H1 (cell line): ENCODE results near the gene ADCY9. TPM values are rescaled to one million over a fixed set of nuclear protein-coding genes. Genes with fewer than 3 reads are reported as not detected.

Source experiments
- CTCF ChIA-PET: fragments of 300-600 bp; sonication (Branson Sonifier 250); formaldehyde crosslinking; loops from one replicate; lab custom pipeline; 2021; ENCODE audit not compliant: partially characterized antibody; lab: Charles Lee
- POLR2A ChIA-PET: fragments of 300-600 bp; sonication (Branson Sonifier 250); formaldehyde crosslinking; loops from one replicate; lab custom pipeline; 2021; ENCODE audit warnings: inconsistent platforms; ENCODE audit not compliant: partially characterized antibody; lab: Charles Lee
- DNase-seq, 2 experiments: peaks; one replicate each; pipeline versions ENCODE4 v3.0.0 to v3.0.0-alpha.2; 2010 to 2022; ENCODE audit warnings: low spot score in 2 of 2, low read depth in 1 of 2, mixed read lengths in 1 of 2
- FAIRE-seq: peaks from 2 replicates; lab custom pipeline; 2011; peaks lifted over from hg19 to GRCh38; lab: Jason Lieb, UNC
- H2AFZ ChIP-seq: 2 replicates; pipeline ENCODE4 v1.8.1; 2012; ENCODE audit warnings: low read length, inconsistent platforms
- H2AK5ac ChIP-seq: 2 replicates; pipeline ENCODE4 v1.6.1; 2013; ENCODE audit warnings: low read depth, low read length
- H2BK120ac ChIP-seq: replicated peaks from 2 replicates; pipeline ENCODE3; 2013; ENCODE audit warnings: low read depth, low read length, inconsistent platforms
- H2BK12ac ChIP-seq: 2 replicates; pipeline ENCODE4 v1.6.1; 2013; ENCODE audit warnings: low read depth, low read length
- H2BK15ac ChIP-seq: 2 replicates; pipeline ENCODE4 v1.6.1; 2013; ENCODE audit warnings: low read length
- H2BK20ac ChIP-seq: 2 replicates; pipeline ENCODE4 v1.6.1; 2013; ENCODE audit warnings: low read length
- H2BK5ac ChIP-seq: 2 replicates; pipeline ENCODE4 v1.6.1; 2013; ENCODE audit warnings: low read depth, low read length
- H3K14ac ChIP-seq: 2 replicates; pipeline ENCODE4 v1.6.1; 2013; ENCODE audit warnings: inconsistent platforms; ENCODE audit not compliant: insufficient read length
- H3K18ac ChIP-seq: 2 replicates; pipeline ENCODE4 v1.6.1; 2013; ENCODE audit warnings: low read length; ENCODE audit errors: extremely low read depth
- H3K23ac ChIP-seq: 2 replicates; pipeline ENCODE4 v1.6.1; 2013; ENCODE audit warnings: inconsistent platforms; ENCODE audit not compliant: insufficient read length
- H3K23me2 ChIP-seq: 2 replicates; pipeline ENCODE4 v1.6.1; 2013; ENCODE audit warnings: low read depth, low read length
- H3K27ac ChIP-seq: 2 replicates; pipeline ENCODE4 v1.6.1; 2011; ENCODE audit warnings: low read depth, low read length, inconsistent platforms
- H3K27me3 ChIP-seq, 4 experiments: replicated peaks in 1 of 4; 1 replicate in 1 of 4; 2 replicates in 3 of 4; pipeline versions ENCODE4 v1.6.1 to v1.8.1; 2011 to 2013; ENCODE audit warnings: low read length in 3 of 4, mild to moderate bottlenecking in 3 of 4, inconsistent platforms in 2 of 4, mixed read lengths in 2 of 4, moderate library complexity in 1 of 4; ENCODE audit not compliant: control insufficient read depth in 3 of 4, insufficient read depth in 3 of 4; ENCODE audit errors: extremely low read depth in 1 of 4
- H3K36me3 ChIP-seq, 4 experiments: 2 replicates each; pipeline versions ENCODE4 v1.6.1 to v1.8.1; 2011 to 2013; ENCODE audit warnings: mild to moderate bottlenecking in 4 of 4, low read length in 3 of 4, moderate library complexity in 2 of 4, control low read depth in 1 of 4, inconsistent platforms in 1 of 4; ENCODE audit not compliant: insufficient read depth in 4 of 4, control insufficient read depth in 2 of 4
- H3K4ac ChIP-seq: replicated peaks from 2 replicates; pipeline ENCODE3; 2013; ENCODE audit warnings: low read length, low read depth, mixed read lengths, inconsistent platforms; ENCODE audit not compliant: insufficient read length
- H3K4me1 ChIP-seq, 4 experiments: replicated peaks in 1 of 4; 1 replicate in 1 of 4; 2 replicates in 3 of 4; pipeline versions ENCODE4 v1.6.1 to v1.8.1; 2011 to 2013; ENCODE audit warnings: low read length in 3 of 4, inconsistent platforms in 2 of 4, mixed read lengths in 1 of 4; ENCODE audit not compliant: insufficient read depth in 4 of 4, control insufficient read depth in 3 of 4
- H3K4me2 ChIP-seq, 2 experiments: 2 replicates each; pipeline versions ENCODE4 v1.6.1 to v1.8.1; 2011 to 2013; ENCODE audit warnings: low read depth in 2 of 2, low read length in 2 of 2, control low read depth in 1 of 2, inconsistent platforms in 1 of 2, mild to moderate bottlenecking in 1 of 2; ENCODE audit not compliant: insufficient read depth in 1 of 2
- H3K4me3 ChIP-seq, 4 experiments: fragments of 200-600, 300-600 bp in 1 of 4; sonication (generic), shearing (Covaris generic), sonication (Bioruptor Twin) in 1 of 4; 2 replicates each; pipeline versions ENCODE4 v1.5.1 to v1.8.1; 2011 to 2016; ENCODE audit warnings: low read length in 4 of 4, low read depth in 3 of 4, control low read depth in 2 of 4, inconsistent platforms in 2 of 4, mild to moderate bottlenecking in 2 of 4, mixed read lengths in 1 of 4, moderate library complexity in 1 of 4; ENCODE audit not compliant: insufficient read depth in 2 of 4; ENCODE audit errors: extremely low read depth in 1 of 4
- H3K56ac ChIP-seq: replicated peaks from 2 replicates; pipeline ENCODE3; 2013; ENCODE audit warnings: low read depth, mild to moderate bottlenecking, mixed read lengths, low read length, inconsistent platforms; ENCODE audit not compliant: insufficient read length
- H3K79me1 ChIP-seq: 2 replicates; pipeline ENCODE4 v1.6.1; 2013; ENCODE audit warnings: low read depth, low read length, control low read depth
- H3K79me2 ChIP-seq, 2 experiments: 2 replicates each; pipeline versions ENCODE4 v1.6.1 to v1.8.1; 2012 to 2013; ENCODE audit warnings: low read length in 2 of 2, mild to moderate bottlenecking in 2 of 2, inconsistent platforms in 1 of 2; ENCODE audit not compliant: insufficient read depth in 2 of 2, control insufficient read depth in 1 of 2
- H3K9ac ChIP-seq, 4 experiments: replicated peaks in 1 of 4; 1 replicate in 1 of 4; 2 replicates in 3 of 4; pipeline versions ENCODE4 v1.6.1 to v1.8.1; 2011 to 2013; ENCODE audit warnings: low read depth in 3 of 4, low read length in 3 of 4, control low read depth in 2 of 4, mild to moderate bottlenecking in 2 of 4, moderate library complexity in 2 of 4, inconsistent platforms in 1 of 4; ENCODE audit errors: extremely low read depth in 1 of 4
- H3K9me3 ChIP-seq, 2 experiments: 2 replicates each; pipeline versions ENCODE4 v1.6.1 to v1.8.1; 2012 to 2013; ENCODE audit warnings: mild to moderate bottlenecking in 2 of 2, moderate library complexity in 2 of 2, control low read depth in 1 of 2, inconsistent platforms in 1 of 2, low read depth in 1 of 2, low read length in 1 of 2, mixed read lengths in 1 of 2; ENCODE audit not compliant: insufficient read depth in 2 of 2
- H4K20me1 ChIP-seq, 2 experiments: replicated peaks in 1 of 2; 2 replicates each; pipeline versions ENCODE3 to v1.8.1; 2011 to 2013; ENCODE audit warnings: inconsistent platforms in 2 of 2, low read length in 2 of 2, mild to moderate bottlenecking in 1 of 2; ENCODE audit not compliant: insufficient read depth in 2 of 2, control insufficient read depth in 1 of 2
- H4K5ac ChIP-seq: 2 replicates; pipeline ENCODE4 v1.6.1; 2013; ENCODE audit warnings: low read length, low read depth, mixed read lengths, inconsistent platforms; ENCODE audit not compliant: insufficient read length
- H4K8ac ChIP-seq: 2 replicates; pipeline ENCODE4 v1.8.0; 2013; ENCODE audit warnings: mild to moderate bottlenecking, moderate library complexity, low read length, inconsistent platforms; ENCODE audit not compliant: insufficient read depth; ENCODE audit errors: extremely low read depth
- H4K91ac ChIP-seq: replicated peaks from 2 replicates; pipeline ENCODE3; 2013; ENCODE audit warnings: low read length, mixed read lengths, inconsistent platforms; ENCODE audit not compliant: insufficient read length
- ATF2 ChIP-seq: IDR thresholded peaks from 2 replicates; pipeline ENCODE4 v1.6.1; 2012; ENCODE audit warnings: low read length, inconsistent platforms
- ATF3 ChIP-seq: IDR thresholded peaks from 2 replicates; pipeline ENCODE4 v1.6.1; 2011; ENCODE audit warnings: low read depth, mild to moderate bottlenecking, low read length; ENCODE audit not compliant: insufficient read depth
- GTF2F1 ChIP-seq: IDR thresholded peaks from 2 replicates; pipeline ENCODE4 v1.6.1; 2012; ENCODE audit warnings: low read depth, low read length, improper control_type of control experiment, borderline replicate concordance
- HDAC6 ChIP-seq: IDR thresholded peaks from one replicate; pipeline ENCODE4 v1.7.1; 2012; ENCODE audit warnings: low read depth, mild to moderate bottlenecking, inconsistent platforms, low read length, moderate library complexity
- JUND ChIP-seq: IDR thresholded peaks from 2 replicates; pipeline ENCODE4 v1.6.1; 2011; ENCODE audit warnings: mild to moderate bottlenecking, improper control_type of control experiment, low read length
- MAX ChIP-seq: IDR thresholded peaks from 2 replicates; pipeline ENCODE4 v1.6.1; 2012; ENCODE audit warnings: inconsistent platforms
- POU5F1 ChIP-seq: IDR thresholded peaks from 2 replicates; pipeline ENCODE4 v1.6.1; 2011; ENCODE audit warnings: low read depth, mild to moderate bottlenecking, low read length, moderate library complexity
- SAP30 ChIP-seq: fragments of 300-600 bp; sonication (generic); IDR thresholded peaks from 2 replicates; pipeline ENCODE4 v1.7.1; 2012; ENCODE audit warnings: low read length, moderate library complexity, mild to moderate bottlenecking, inconsistent platforms; ENCODE audit not compliant: insufficient read depth, insufficient replicate concordance
- SIN3A ChIP-seq, 2 experiments: IDR thresholded peaks in 1 of 2; conservative IDR thresholded peaks in 1 of 2; 2 replicates each; pipeline ENCODE4 v1.6.1; 2011 to 2012; ENCODE audit warnings: low read length in 2 of 2, improper control_type of control experiment in 1 of 2, low read depth in 1 of 2, mild to moderate bottlenecking in 1 of 2
- SIRT6 ChIP-seq: IDR thresholded peaks from one replicate; pipeline ENCODE4 v1.7.1; 2012; ENCODE audit warnings: low read length, inconsistent platforms
- TBP ChIP-seq: IDR thresholded peaks from 2 replicates; pipeline ENCODE4 v1.6.1; 2011; ENCODE audit warnings: low read depth, low read length, improper control_type of control experiment
- TEAD4 ChIP-seq: IDR thresholded peaks from 2 replicates; pipeline ENCODE4 v1.6.1; 2012; ENCODE audit warnings: low read depth, low read length, inconsistent platforms, mixed read lengths
- WGBS, 2 experiments: shearing (Covaris generic) in 1 of 2; methylation state at CpG; one replicate each; pipeline versions ENCODE4 v1.1.6 to v1.1.7; 2013 to 2015; ENCODE audit warnings: low lambda C conversion rate in 2 of 2, mixed read lengths in 2 of 2, inconsistent platforms in 1 of 2, low coverage in 1 of 2, missing lambda C conversion rate in 1 of 2; ENCODE audit not compliant: insufficient replicate concordance in 2 of 2, insufficient coverage in 1 of 2, insufficient read length in 1 of 2; ENCODE audit errors: extremely low coverage in 1 of 2, missing lambda C conversion rate in 1 of 2; 5-methylcytosine and 5-hydroxymethylcytosine counted together
- polyA plus RNA-seq, 7 experiments: library from polyadenylated mRNA; depleted of rRNA in 3 of 7; stranded (reverse) in 5 of 7; unstranded in 2 of 7; fragments of >200 nt in 5 of 7; fragments of 200-250 nt in 2 of 7; gene quantifications; 1 replicate in 5 of 7; 2 replicates in 1 of 7; 4 replicates in 1 of 7; pipeline versions ENCODE4 v1.2.1 to v1.2.3, GENCODE V29; 2011 to 2013; ENCODE audit warnings: missing spikeins in 2 of 7, mixed read lengths in 2 of 7
- total RNA-seq: library from RNA; stranded (reverse); fragmentation: NEBNext Ultra II Directional; extraction: Animal tissue kit (Norgen Biotek cat#: 25700); gene quantifications from 2 replicates; pipeline ENCODE4 v1.2.1, GENCODE V29; 2021

ADCY9 gene
- total and polyA plus RNA-seq, 2 of the 8 experiments (the other 6 are each of a cell fraction or from before 2014, with no cell fraction given) = 5.4 to 13.1 TPM

GRCh38 chr16:3968551-3968950 is 147.7 kb downstream of the ADCY9 start:
- ChIA-PET POLR2A (no interaction called here), CTCF (interaction anchor here (0.7 kb wide), 1 partner anchor 265 kb away, joined by 3 read pairs; no protein-coding TSS in a partner anchor)
- no peak for FAIRE-seq
- no peak overlapping the region for H2BK5ac ChIP-seq
- H4K91ac ChIP-seq = no peak overlapping the region
- H3K4me3 ChIP-seq = no peak overlapping the region
- no peak overlapping the region for H2BK20ac ChIP-seq
- H3K18ac ChIP-seq = no peak overlapping the region
- no peaks in the 10 kb centered on the region for H3K79me1 ChIP-seq
- DNase-seq = no peak
- H3K56ac ChIP-seq = no peak overlapping the region
- H3K23me2 ChIP-seq = no peaks in the 10 kb centered on the region
- H2BK12ac ChIP-seq = no peak overlapping the region
- no peaks in the 10 kb centered on the region for H3K79me2 ChIP-seq
- H2AFZ ChIP-seq = no peak overlapping the region
- H4K20me1 ChIP-seq = no peaks in the 10 kb centered on the region
- no peak overlapping the region for H3K4ac ChIP-seq
- no peak overlapping the region for H3K4me2 ChIP-seq
- no peak overlapping the region for H3K14ac ChIP-seq
- H3K23ac ChIP-seq = no peak overlapping the region
- H2AK5ac ChIP-seq = no peak overlapping the region
- no peaks in the 10 kb centered on the region for H3K9me3 ChIP-seq
- no peak overlapping the region for H3K27ac ChIP-seq
- no peak overlapping the region for H2BK15ac ChIP-seq
- no peaks in the 10 kb centered on the region for H3K36me3 ChIP-seq
- no peak overlapping the region for H4K8ac ChIP-seq
- 88% methylated on average over 8 of the region's 8 CpGs; no CpG with 5 or more reads in 1 of the 2 experiments for WGBS, 2 experiments
- H3K4me1 ChIP-seq = peaks cover 0 to 8% (median 5%) of the 10 kb centered on the region in 4 experiments; a peak in 5 of 7 replicates
- no peak overlapping the region for H3K9ac ChIP-seq
- H3K27me3 ChIP-seq = no peaks in the 10 kb centered on the region
- H4K5ac ChIP-seq = no peak overlapping the region
- no peak overlapping the region for H2BK120ac ChIP-seq
- TF ChIP-seq SIRT6 (no peak), GTF2F1 (no peak), SAP30 (no peak), TEAD4 (no peak), ATF2 (no peak), HDAC6 (no peak), JUND (no peak), MAX (no peak), SIN3A (conservative IDR thresholded peaks at IDR 0.05 in 1 of 2, IDR thresholded peaks at IDR 0.05 in 1 of 2; ENCODE audit: low read depth in 1 of 2, low read length in 2 of 2) (no peak), POU5F1 (no peak), TBP (no peak), ATF3 (no peak)
